ENCODE data around the gene CRTC2. TPM values are rescaled to one million over a fixed set of nuclear protein-coding genes. Genes with fewer than 3 reads are reported as not detected.

The CRTC2 gene
- polyA plus RNA-seq, 1 donor = 37.9 TPM

GRCh38 chr1:153939476-153939875 is 18.9 kb downstream of the CRTC2 start:
- no peak for DNase-seq
- Histone ChIP-seq H3K9me3 (ENCODE audit: control insufficient read depth, low read depth, low read length) (no peaks in the 10 kb centered on the region), H3K36me3 (ENCODE audit: control insufficient read depth, insufficient read depth, low read length) (peaks cover 72% of the 10 kb centered on the region), H3K4me1 (ENCODE audit: control insufficient read depth, insufficient read depth, low read length) (peaks cover 3% of the 10 kb centered on the region), H3K4me3 (ENCODE audit: low read length) (no peak overlapping the region), H3K27ac (ENCODE audit: low read length) (no peak overlapping the region), H3K27me3 (ENCODE audit: control insufficient read depth, insufficient read depth, low read length) (no peaks in the 10 kb centered on the region)
- no CpG with 5 or more reads among the region's 12 CpGs for WGBS (ENCODE audit: insufficient coverage, low lambda C conversion rate)

- no CpG with 5 or more reads among the region's 3 CpGs for WGBS (ENCODE audit: insufficient coverage, low lambda C conversion rate)
- Histone ChIP-seq H3K4me3 (ENCODE audit: low read length) (no peak overlapping the region), H3K9me3 (ENCODE audit: control insufficient read depth, low read depth, low read length) (no peaks in the 10 kb centered on the region), H3K27ac (ENCODE audit: low read length) (no peak overlapping the region), H3K36me3 (ENCODE audit: control insufficient read depth, insufficient read depth, low read length) (peaks cover 72% of the 10 kb centered on the region), H3K4me1 (ENCODE audit: control insufficient read depth, insufficient read depth, low read length) (no peaks in the 10 kb centered on the region), H3K27me3 (ENCODE audit: control insufficient read depth, insufficient read depth, low read length) (no peaks in the 10 kb centered on the region)
- DNase-seq = no peak
Measured at GRCh38 chr1:153938996-153939395, 19.4 kb downstream of the CRTC2 start.

- Histone ChIP-seq H3K27me3 (ENCODE audit: control insufficient read depth, insufficient read depth, low read length) (no peaks in the 10 kb centered on the region), H3K4me1 (ENCODE audit: control insufficient read depth, insufficient read depth, low read length) (no peaks in the 10 kb centered on the region), H3K36me3 (ENCODE audit: control insufficient read depth, insufficient read depth, low read length) (peaks cover 74% of the 10 kb centered on the region), H3K27ac (ENCODE audit: low read length) (no peak overlapping the region), H3K9me3 (ENCODE audit: control insufficient read depth, low read depth, low read length) (no peaks in the 10 kb centered on the region), H3K4me3 (ENCODE audit: low read length) (no peak overlapping the region)
- DNase-seq = no peak
- no CpG with 5 or more reads among the region's 10 CpGs for WGBS (ENCODE audit: insufficient coverage, low lambda C conversion rate)
Measured at GRCh38 chr1:153937331-153937730, 21.1 kb downstream of the CRTC2 start.

GRCh38 chr1:153936011-153936802 is 22.2 kb downstream of the CRTC2 start:
- peaks cover 73% of the 10 kb centered on the region for H3K36me3 ChIP-seq (ENCODE audit: control insufficient read depth, insufficient read depth, low read length)
- no peak overlapping the region for H3K4me3 ChIP-seq (ENCODE audit: low read length)
- no peaks in the 10 kb centered on the region for H3K4me1 ChIP-seq (ENCODE audit: control insufficient read depth, insufficient read depth, low read length)
- DNase-seq = no peak
- no peaks in the 10 kb centered on the region for H3K27me3 ChIP-seq (ENCODE audit: control insufficient read depth, insufficient read depth, low read length)
- no peaks in the 10 kb centered on the region for H3K9me3 ChIP-seq (ENCODE audit: control insufficient read depth, low read depth, low read length)
- no peak overlapping the region for H3K27ac ChIP-seq (ENCODE audit: low read length)
- WGBS (ENCODE audit: insufficient coverage, low lambda C conversion rate) = 100% methylated on average over 1 of the region's 12 CpGs

- no peak for DNase-seq
- no peak overlapping the region for H3K27ac ChIP-seq (ENCODE audit: low read length)
- H3K4me3 ChIP-seq (ENCODE audit: low read length) = no peak overlapping the region
- peaks cover 72% of the 10 kb centered on the region for H3K36me3 ChIP-seq (ENCODE audit: control insufficient read depth, insufficient read depth, low read length)
- H3K4me1 ChIP-seq (ENCODE audit: control insufficient read depth, insufficient read depth, low read length) = no peaks in the 10 kb centered on the region
- no peaks in the 10 kb centered on the region for H3K9me3 ChIP-seq (ENCODE audit: control insufficient read depth, low read depth, low read length)
- no CpG with 5 or more reads among the region's 9 CpGs for WGBS (ENCODE audit: insufficient coverage, low lambda C conversion rate)
- H3K27me3 ChIP-seq (ENCODE audit: control insufficient read depth, insufficient read depth, low read length) = no peaks in the 10 kb centered on the region
Measured at GRCh38 chr1:153934746-153935145, 23.7 kb downstream of the CRTC2 start.

GRCh38 chr1:153933955-153934354 is 24.5 kb downstream of the CRTC2 start:
- H3K9me3 ChIP-seq (ENCODE audit: control insufficient read depth, low read depth, low read length) = no peaks in the 10 kb centered on the region
- no peak overlapping the region for H3K4me3 ChIP-seq (ENCODE audit: low read length)
- H3K27me3 ChIP-seq (ENCODE audit: control insufficient read depth, insufficient read depth, low read length) = no peaks in the 10 kb centered on the region
- 100% methylated on average over 1 of the region's 11 CpGs for WGBS (ENCODE audit: insufficient coverage, low lambda C conversion rate)
- H3K36me3 ChIP-seq (ENCODE audit: control insufficient read depth, insufficient read depth, low read length) = peaks cover 73% of the 10 kb centered on the region
- no peaks in the 10 kb centered on the region for H3K4me1 ChIP-seq (ENCODE audit: control insufficient read depth, insufficient read depth, low read length)
- DNase-seq = no peak
- H3K27ac ChIP-seq (ENCODE audit: low read length) = no peak overlapping the region

- Histone ChIP-seq H3K27me3 (ENCODE audit: control insufficient read depth, insufficient read depth, low read length) (no peaks in the 10 kb centered on the region), H3K4me3 (ENCODE audit: low read length) (no peak overlapping the region), H3K36me3 (ENCODE audit: control insufficient read depth, insufficient read depth, low read length) (peaks cover 73% of the 10 kb centered on the region), H3K4me1 (ENCODE audit: control insufficient read depth, insufficient read depth, low read length) (no peaks in the 10 kb centered on the region), H3K9me3 (ENCODE audit: control insufficient read depth, low read depth, low read length) (no peaks in the 10 kb centered on the region), H3K27ac (ENCODE audit: low read length) (no peak overlapping the region)
- whole genome bisulfite sequencing (ENCODE audit: insufficient coverage, low lambda C conversion rate) = no CpG with 5 or more reads among the region's 14 CpGs
- DNase-seq = no peak
Measured at GRCh38 chr1:153933430-153933829, 25.0 kb downstream of the CRTC2 start.

GRCh38 chr1:153932156-153933131 is 26.0 kb downstream of the CRTC2 start:
- Histone ChIP-seq H3K27ac (ENCODE audit: low read length) (no peak overlapping the region), H3K4me1 (ENCODE audit: control insufficient read depth, insufficient read depth, low read length) (no peaks in the 10 kb centered on the region), H3K9me3 (ENCODE audit: control insufficient read depth, low read depth, low read length) (no peaks in the 10 kb centered on the region), H3K4me3 (ENCODE audit: low read length) (no peak overlapping the region), H3K27me3 (ENCODE audit: control insufficient read depth, insufficient read depth, low read length) (no peaks in the 10 kb centered on the region), H3K36me3 (ENCODE audit: control insufficient read depth, insufficient read depth, low read length) (peaks cover 69% of the 10 kb centered on the region)
- WGBS (ENCODE audit: insufficient coverage, low lambda C conversion rate) = no CpG with 5 or more reads among the region's 18 CpGs
- no peak for DNase-seq

- Histone ChIP-seq H3K27ac (ENCODE audit: low read length) (no peak overlapping the region), H3K4me1 (ENCODE audit: control insufficient read depth, insufficient read depth, low read length) (no peaks in the 10 kb centered on the region), H3K27me3 (ENCODE audit: control insufficient read depth, insufficient read depth, low read length) (no peaks in the 10 kb centered on the region), H3K4me3 (ENCODE audit: low read length) (no peak overlapping the region), H3K9me3 (ENCODE audit: control insufficient read depth, low read depth, low read length) (no peaks in the 10 kb centered on the region), H3K36me3 (ENCODE audit: control insufficient read depth, insufficient read depth, low read length) (peaks cover 48% of the 10 kb centered on the region)
- no CpG with 5 or more reads among the region's 14 CpGs for WGBS (ENCODE audit: insufficient coverage, low lambda C conversion rate)
- DNase-seq = no peak
Measured at GRCh38 chr1:153929981-153930948, 28.1 kb downstream of the CRTC2 start.

GRCh38 chr1:153929426-153929825 is 29.0 kb downstream of the CRTC2 start:
- no peaks in the 10 kb centered on the region for H3K4me1 ChIP-seq (ENCODE audit: control insufficient read depth, insufficient read depth, low read length)
- peaks cover 44% of the 10 kb centered on the region for H3K36me3 ChIP-seq (ENCODE audit: control insufficient read depth, insufficient read depth, low read length)
- no peaks in the 10 kb centered on the region for H3K9me3 ChIP-seq (ENCODE audit: control insufficient read depth, low read depth, low read length)
- DNase-seq = no peak
- 100% methylated on average over 1 of the region's 5 CpGs for WGBS (ENCODE audit: insufficient coverage, low lambda C conversion rate)
- no peak overlapping the region for H3K4me3 ChIP-seq (ENCODE audit: low read length)
- no peaks in the 10 kb centered on the region for H3K27me3 ChIP-seq (ENCODE audit: control insufficient read depth, insufficient read depth, low read length)
- H3K27ac ChIP-seq (ENCODE audit: low read length) = no peak overlapping the region
